Stimulated activated CD8-positive, alpha-beta memory T cell treated with anti-CD3 and anti-CD28 coated beads, Interleukin-2, amount 100 ng/mL, for 1 hour (primary cell): Measurements from ENCODE around the gene COA1.

Experiments
- DNase-seq, 2 donors: peaks; one replicate each; pipeline ENCODE4 v3.0.0-alpha.2; 2020; ENCODE audit warnings: low read depth in 2 of 2

COA1 gene

GRCh38 chr7:43591558-43592180 lies 137.7 kb downstream of the COA1 start:
- DNase-seq, result no peak

GRCh38 chr7:43590862-43591557 lies 138.3 kb downstream of the COA1 start:
- no peak for DNase-seq

- DNase-seq, result no peak
These were observed 139.6 kb downstream of the COA1 start for GRCh38 chr7:43589728-43590127.
